ENCODE measurements around the gene RBMS3. TPM values are rescaled to one million over a fixed set of nuclear protein-coding genes. Genes with fewer than 3 reads are reported as not detected.

RBMS3 gene
- total and polyA plus RNA-seq, 2 of the 13 experiments (the other 11 are each of a cell fraction or from before 2014, with no cell fraction given), result not detected

Small RNAs within 50 kb of the gene (small RNA-seq; reads per million reads assigned to genes)
- gene MTND4LP9 (ENCODE audit: insufficient read depth in 2 of 3, insufficient read length in 3 of 3, low read depth in 2 of 3, low replicate concordance in 1 of 3), result 0 reads per million in 3 experiments
